Measurements from ENCODE around the gene SOHLH2. TPM values are rescaled to one million over a fixed set of nuclear protein-coding genes. Genes with fewer than 3 reads are reported as not detected.

SOHLH2 gene
- not detected for total RNA-seq (ENCODE audit: unreplicated experiment)
- long read RNA-seq: 0 reads

- H3K27ac Mint-ChIP-seq (ENCODE audit: unreplicated experiment): no peak within 1 kb of the TSS
- DNase-seq (ENCODE audit: low spot score): no peak
- no peaks in the 10 kb centered on the region for H3K9me3 Mint-ChIP-seq (ENCODE audit: unreplicated experiment)
- H3K4me3 Mint-ChIP-seq (ENCODE audit: unreplicated experiment): no peak within 1 kb of the TSS
- TF ChIP-seq, protein P1, sequence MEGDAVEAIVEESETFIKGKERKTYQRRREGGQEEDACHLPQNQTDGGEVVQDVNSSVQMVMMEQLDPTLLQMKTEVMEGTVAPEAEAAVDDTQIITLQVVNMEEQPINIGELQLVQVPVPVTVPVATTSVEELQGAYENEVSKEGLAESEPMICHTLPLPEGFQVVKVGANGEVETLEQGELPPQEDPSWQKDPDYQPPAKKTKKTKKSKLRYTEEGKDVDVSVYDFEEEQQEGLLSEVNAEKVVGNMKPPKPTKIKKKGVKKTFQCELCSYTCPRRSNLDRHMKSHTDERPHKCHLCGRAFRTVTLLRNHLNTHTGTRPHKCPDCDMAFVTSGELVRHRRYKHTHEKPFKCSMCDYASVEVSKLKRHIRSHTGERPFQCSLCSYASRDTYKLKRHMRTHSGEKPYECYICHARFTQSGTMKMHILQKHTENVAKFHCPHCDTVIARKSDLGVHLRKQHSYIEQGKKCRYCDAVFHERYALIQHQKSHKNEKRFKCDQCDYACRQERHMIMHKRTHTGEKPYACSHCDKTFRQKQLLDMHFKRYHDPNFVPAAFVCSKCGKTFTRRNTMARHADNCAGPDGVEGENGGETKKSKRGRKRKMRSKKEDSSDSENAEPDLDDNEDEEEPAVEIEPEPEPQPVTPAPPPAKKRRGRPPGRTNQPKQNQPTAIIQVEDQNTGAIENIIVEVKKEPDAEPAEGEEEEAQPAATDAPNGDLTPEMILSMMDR (IDR thresholded peaks at IDR 0.05; ENCODE audit: unreplicated experiment): no peak
- H3K36me3 Mint-ChIP-seq (ENCODE audit: low read depth, unreplicated experiment): no peaks in the 10 kb centered on the region
- no peaks in the 10 kb centered on the region for H3K4me1 Mint-ChIP-seq (ENCODE audit: unreplicated experiment)
- H3K27me3 Mint-ChIP-seq (ENCODE audit: unreplicated experiment): no peaks in the 10 kb centered on the region
Observed at GRCh38 chr13:36214163-36214921, at the start of gene SOHLH2. TSS of gene SOHLH2 (minus strand) at chr13:36214556. CDS start at chr13:36214526, 30 bp downstream.

- Mint-ChIP-seq H3K4me1 (ENCODE audit: unreplicated experiment) (no peaks in the 10 kb centered on the region), H3K27ac (ENCODE audit: unreplicated experiment) (no peak overlapping the region), H3K4me3 (ENCODE audit: unreplicated experiment) (no peak overlapping the region), H3K27me3 (ENCODE audit: unreplicated experiment) (no peaks in the 10 kb centered on the region), H3K36me3 (ENCODE audit: low read depth, unreplicated experiment) (no peaks in the 10 kb centered on the region), H3K9me3 (ENCODE audit: unreplicated experiment) (no peaks in the 10 kb centered on the region)
- TF ChIP-seq, protein P1 (IDR thresholded peaks at IDR 0.05; ENCODE audit: unreplicated experiment): no peak
- no peak for DNase-seq (ENCODE audit: low spot score)
Observed at GRCh38 chr13:36261976-36262375, 47.6 kb upstream of the SOHLH2 start.

DNA sequence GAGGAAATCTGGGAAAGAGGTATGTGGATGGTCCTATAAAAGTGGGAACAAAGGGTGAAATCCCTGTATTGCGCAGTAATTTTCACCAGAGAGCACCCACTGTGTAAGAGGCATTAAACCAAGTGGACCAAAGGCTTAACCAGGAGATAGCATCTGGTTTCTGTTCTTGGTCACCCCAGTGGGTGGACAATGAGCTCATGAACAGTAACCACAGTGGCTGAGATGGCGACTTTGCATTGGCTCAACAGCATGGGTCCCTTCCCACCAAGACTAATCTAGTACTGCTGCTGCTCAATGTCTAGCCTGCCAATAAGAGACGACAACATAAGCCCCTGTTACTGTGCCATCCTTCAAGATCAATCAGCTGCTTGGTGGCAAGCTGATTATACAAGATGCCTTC, 46.7 kb upstream of the SOHLH2 start:
- Mint-ChIP-seq H3K36me3 (ENCODE audit: low read depth, unreplicated experiment) (no peaks in the 10 kb centered on the region), H3K4me1 (ENCODE audit: unreplicated experiment) (no peaks in the 10 kb centered on the region), H3K4me3 (ENCODE audit: unreplicated experiment) (no peak overlapping the region), H3K9me3 (ENCODE audit: unreplicated experiment) (no peaks in the 10 kb centered on the region), H3K27ac (ENCODE audit: unreplicated experiment) (no peak overlapping the region), H3K27me3 (ENCODE audit: unreplicated experiment) (no peaks in the 10 kb centered on the region)
- TF ChIP-seq, protein P1 (IDR thresholded peaks at IDR 0.05; ENCODE audit: unreplicated experiment): no peak
- DNase-seq (ENCODE audit: low spot score): no peak

DNA sequence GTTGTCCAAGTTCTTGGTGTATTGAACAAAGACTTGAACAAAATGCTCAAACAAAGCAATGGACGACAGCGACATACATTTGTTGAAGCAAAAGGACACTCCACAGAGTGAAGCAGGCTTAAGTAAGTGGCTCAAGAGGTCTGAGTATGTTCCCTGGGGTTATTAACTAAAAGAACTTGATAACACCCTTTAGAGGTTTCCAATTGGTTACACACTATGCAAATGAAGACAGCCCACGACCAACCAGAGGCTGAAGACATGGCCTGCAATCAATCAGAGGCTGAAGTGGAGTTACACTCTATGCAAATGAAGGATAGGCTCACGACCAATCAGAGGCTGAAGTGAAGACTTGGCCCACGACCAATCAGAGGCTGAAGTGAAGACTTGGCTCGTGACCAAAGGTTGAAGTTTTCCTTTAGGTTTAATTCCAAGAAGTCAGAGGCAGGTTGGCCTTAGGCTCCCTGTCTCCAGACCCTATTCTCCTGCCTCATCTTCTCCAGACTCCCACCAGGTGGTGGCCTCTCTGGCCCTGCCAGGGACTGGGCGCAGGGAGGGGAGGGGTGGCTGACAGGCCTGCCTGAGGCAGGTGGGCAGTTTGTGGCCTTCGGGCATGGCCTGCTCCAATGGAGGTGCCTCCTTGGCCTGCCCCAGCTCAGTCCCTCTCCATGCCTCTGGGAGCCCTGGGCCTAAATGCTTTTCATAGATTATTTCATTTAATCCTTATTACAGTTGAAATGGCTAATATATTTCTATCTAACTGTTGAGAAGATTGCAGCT, 45.2 kb upstream of the SOHLH2 start:
- Mint-ChIP-seq H3K27ac (ENCODE audit: unreplicated experiment) (no peak overlapping the region), H3K4me1 (ENCODE audit: unreplicated experiment) (peaks cover 2% of the 10 kb centered on the region), H3K9me3 (ENCODE audit: unreplicated experiment) (no peaks in the 10 kb centered on the region), H3K36me3 (ENCODE audit: low read depth, unreplicated experiment) (no peaks in the 10 kb centered on the region), H3K27me3 (ENCODE audit: unreplicated experiment) (no peaks in the 10 kb centered on the region), H3K4me3 (ENCODE audit: unreplicated experiment) (no peak overlapping the region)
- DNase-seq (ENCODE audit: low spot score): no peak
- TF ChIP-seq, protein P1 (IDR thresholded peaks at IDR 0.05; ENCODE audit: unreplicated experiment): no peak

DNA sequence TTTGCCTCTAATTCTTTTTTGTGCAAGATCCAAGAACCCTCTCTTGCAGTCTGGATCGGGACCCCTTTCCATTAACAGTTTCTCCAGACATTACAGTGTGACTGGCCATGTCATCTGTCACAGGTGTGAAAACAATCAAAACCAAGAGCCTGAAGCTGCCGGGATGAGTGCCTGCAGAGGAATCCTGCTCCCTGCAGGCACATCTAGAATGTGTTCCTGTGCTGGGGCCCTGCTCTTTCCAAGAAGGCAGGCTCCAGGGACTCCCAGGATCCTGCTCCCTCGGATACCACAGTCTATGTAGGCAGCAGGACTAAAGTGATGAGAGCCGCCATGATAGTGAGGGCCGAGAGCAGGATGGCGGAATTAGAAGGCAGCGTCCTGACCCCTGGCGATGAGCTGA, 44.5 kb upstream of the SOHLH2 start:
- H3K36me3 Mint-ChIP-seq (ENCODE audit: low read depth, unreplicated experiment): no peaks in the 10 kb centered on the region
- no peaks in the 10 kb centered on the region for H3K9me3 Mint-ChIP-seq (ENCODE audit: unreplicated experiment)
- DNase-seq (ENCODE audit: low spot score): no peak
- H3K27ac Mint-ChIP-seq (ENCODE audit: unreplicated experiment): no peak overlapping the region
- no peaks in the 10 kb centered on the region for H3K27me3 Mint-ChIP-seq (ENCODE audit: unreplicated experiment)
- TF ChIP-seq, protein P1 (IDR thresholded peaks at IDR 0.05; ENCODE audit: unreplicated experiment): no peak
- no peak overlapping the region for H3K4me3 Mint-ChIP-seq (ENCODE audit: unreplicated experiment)
- peaks cover 2% of the 10 kb centered on the region for H3K4me1 Mint-ChIP-seq (ENCODE audit: unreplicated experiment)

Data from endothelial cell (in vitro differentiated cells).